ENCODE measurements around the gene HOXD9.
A peak's percentile ranks its signal among the peaks of the same experiment; 100 is the strongest.

Gene HOXD9

DNA sequence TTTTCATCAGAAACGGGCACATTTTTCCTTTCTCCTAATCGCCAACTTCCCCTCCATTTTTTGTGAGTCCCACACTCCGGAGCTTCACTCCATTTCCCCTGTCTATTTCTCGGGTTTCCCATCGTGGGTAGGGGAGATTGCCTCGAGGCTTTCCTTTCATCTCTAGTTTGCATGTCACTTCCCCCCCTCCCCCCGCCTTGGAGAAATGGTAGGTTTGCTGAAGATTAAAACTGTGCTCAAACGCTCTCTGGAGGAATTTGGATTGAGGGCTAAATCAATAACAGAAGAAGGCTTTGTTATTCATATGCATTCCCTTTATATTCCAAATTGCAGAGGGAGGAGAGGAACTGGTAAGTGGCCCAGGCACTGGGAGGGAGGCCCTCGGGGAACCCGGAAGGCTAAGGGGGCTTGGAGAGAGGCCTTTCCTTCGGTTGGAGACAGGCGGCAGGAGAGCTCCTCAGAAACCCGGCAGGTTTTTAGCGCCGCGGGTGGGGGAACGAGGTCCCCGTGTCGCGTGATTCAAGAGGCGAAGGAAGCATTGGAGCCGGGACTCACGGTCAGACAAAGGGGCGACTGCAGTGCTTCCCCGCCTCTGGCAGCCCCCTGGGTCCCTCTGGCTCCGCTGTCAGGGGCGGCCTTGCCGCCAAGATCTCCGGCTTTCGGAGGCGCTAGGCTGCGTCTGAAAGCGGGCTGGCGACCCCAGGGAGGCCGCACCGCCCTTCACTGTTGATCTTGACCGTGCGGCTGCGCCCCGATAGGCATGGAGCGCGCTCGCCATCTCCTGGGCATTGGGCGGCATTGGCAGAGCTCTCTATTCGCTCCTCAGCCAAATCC, 25.3 kb upstream of the HOXD9 start:
- peak; percentile 98 for DNase-seq (ENCODE audit: low read depth)
- TF ChIP-seq MAX (IDR thresholded peaks at IDR 0.05; ENCODE audit: low read depth, low read length), result 0 out of 2 replicates have a peak, but pooled peaks have one; percentile 20
- TF ChIP-seq POLR2A (IDR thresholded peaks at IDR 0.05; ENCODE audit: extremely low read depth, insufficient read length), result peak; percentile 47
- peak; percentile 37 for TF ChIP-seq MYC (IDR thresholded peaks at IDR 0.05; ENCODE audit: low read depth, low read length)
- peak; percentile 90 for TF ChIP-seq CTCF (IDR thresholded peaks at IDR 0.05; ENCODE audit: low read depth, low read length)
- peak overlapping the region; percentile 86 for H3K4me3 ChIP-seq (ENCODE audit: low read depth, low read length)

DNA sequence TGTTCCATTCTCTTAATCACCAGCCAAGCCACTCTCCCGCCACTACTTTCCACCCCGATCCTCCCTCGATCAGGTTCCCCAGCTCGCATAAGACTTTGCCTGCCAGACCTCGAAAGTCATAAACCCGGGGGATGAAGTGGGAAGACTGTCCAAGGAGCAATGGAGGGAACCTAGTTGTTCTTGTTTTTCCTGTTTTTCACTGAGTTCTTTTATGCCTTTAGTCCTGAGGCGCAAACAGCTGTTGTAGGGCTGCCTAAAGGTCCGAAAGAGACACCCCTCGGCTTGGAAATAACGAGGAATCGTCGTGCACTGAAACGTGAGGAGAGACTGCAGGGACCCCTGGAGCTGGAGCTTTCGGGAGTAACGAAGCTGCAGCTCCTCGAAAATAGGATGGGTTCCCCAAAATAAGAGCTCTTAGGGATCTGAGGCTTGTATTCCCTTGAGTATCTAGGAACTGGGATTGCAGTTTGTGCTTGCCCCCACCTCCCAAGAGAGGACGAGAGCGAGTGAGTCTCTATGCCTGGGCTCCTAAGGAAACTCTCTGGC, 24.6 kb upstream of the HOXD9 start:
- no peak for DNase-seq (ENCODE audit: low read depth)
- peak overlapping the region; percentile 86 for H3K4me3 ChIP-seq (ENCODE audit: low read depth, low read length)
- no peak for TF ChIP-seq MAX (IDR thresholded peaks at IDR 0.05; ENCODE audit: low read depth, low read length)
- no peak for TF ChIP-seq MYC (IDR thresholded peaks at IDR 0.05; ENCODE audit: low read depth, low read length)
- TF ChIP-seq CTCF (IDR thresholded peaks at IDR 0.05; ENCODE audit: low read depth, low read length), result no peak
- TF ChIP-seq POLR2A (IDR thresholded peaks at IDR 0.05; ENCODE audit: extremely low read depth, insufficient read length), result no peak

DNA sequence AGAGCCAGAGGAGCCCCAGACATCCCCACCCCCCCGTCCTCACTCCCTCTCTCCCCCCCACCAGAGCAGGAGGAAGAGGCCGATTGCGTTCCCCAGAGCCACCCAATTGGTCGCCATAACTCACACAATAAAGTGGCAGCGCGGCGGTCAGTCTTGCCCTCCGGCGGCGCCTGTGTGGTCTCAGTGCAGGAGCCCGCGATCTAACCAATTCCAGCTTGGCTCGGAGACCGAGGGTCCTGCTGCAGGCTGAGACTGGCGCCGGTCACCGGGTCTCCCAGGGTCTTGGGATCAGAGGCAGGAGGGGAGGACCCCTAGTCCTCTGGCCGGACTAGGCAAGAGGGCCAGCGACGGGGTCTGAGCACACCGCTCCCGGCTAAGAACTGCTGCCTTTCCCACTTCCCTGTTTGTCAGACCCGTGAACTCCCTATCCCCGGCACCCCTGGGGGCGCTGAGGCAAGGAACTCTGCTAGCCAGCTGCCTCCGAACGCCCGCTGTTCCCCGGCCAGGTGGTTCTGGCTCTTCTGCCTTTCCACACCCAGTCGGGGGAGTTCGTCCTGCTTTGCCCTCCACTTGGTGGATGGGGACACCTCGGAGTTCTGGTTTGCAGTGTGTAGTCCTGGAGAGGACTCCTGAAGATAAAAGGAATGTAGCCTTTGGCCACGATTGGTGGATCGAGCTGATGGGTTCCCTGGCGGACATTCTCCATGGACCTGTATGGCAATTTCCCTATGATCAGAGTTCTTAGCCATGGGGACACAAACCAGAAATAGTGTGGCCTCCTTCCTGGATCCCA, 24.0 kb upstream of the HOXD9 start:
- TF ChIP-seq MAX (IDR thresholded peaks at IDR 0.05; ENCODE audit: low read depth, low read length) (no peak), POLR2A (IDR thresholded peaks at IDR 0.05; ENCODE audit: extremely low read depth, insufficient read length) (no peak), CTCF (IDR thresholded peaks at IDR 0.05; ENCODE audit: low read depth, low read length) (no peak), MYC (IDR thresholded peaks at IDR 0.05; ENCODE audit: low read depth, low read length) (no peak)
- peak; percentile 65 for DNase-seq (ENCODE audit: low read depth)
- peak overlapping the region; percentile 86 for H3K4me3 ChIP-seq (ENCODE audit: low read depth, low read length)

GRCh38 chr2:176099159-176099727, 23.3 kb upstream of the HOXD9 start:
- TF ChIP-seq MAX (IDR thresholded peaks at IDR 0.05; ENCODE audit: low read depth, low read length) (no peak), MYC (IDR thresholded peaks at IDR 0.05; ENCODE audit: low read depth, low read length) (no peak), CTCF (IDR thresholded peaks at IDR 0.05; ENCODE audit: low read depth, low read length) (no peak), POLR2A (IDR thresholded peaks at IDR 0.05; ENCODE audit: extremely low read depth, insufficient read length) (no peak)
- no peak for DNase-seq (ENCODE audit: low read depth)
- no peak overlapping the region for H3K4me3 ChIP-seq (ENCODE audit: low read depth, low read length)

DNA sequence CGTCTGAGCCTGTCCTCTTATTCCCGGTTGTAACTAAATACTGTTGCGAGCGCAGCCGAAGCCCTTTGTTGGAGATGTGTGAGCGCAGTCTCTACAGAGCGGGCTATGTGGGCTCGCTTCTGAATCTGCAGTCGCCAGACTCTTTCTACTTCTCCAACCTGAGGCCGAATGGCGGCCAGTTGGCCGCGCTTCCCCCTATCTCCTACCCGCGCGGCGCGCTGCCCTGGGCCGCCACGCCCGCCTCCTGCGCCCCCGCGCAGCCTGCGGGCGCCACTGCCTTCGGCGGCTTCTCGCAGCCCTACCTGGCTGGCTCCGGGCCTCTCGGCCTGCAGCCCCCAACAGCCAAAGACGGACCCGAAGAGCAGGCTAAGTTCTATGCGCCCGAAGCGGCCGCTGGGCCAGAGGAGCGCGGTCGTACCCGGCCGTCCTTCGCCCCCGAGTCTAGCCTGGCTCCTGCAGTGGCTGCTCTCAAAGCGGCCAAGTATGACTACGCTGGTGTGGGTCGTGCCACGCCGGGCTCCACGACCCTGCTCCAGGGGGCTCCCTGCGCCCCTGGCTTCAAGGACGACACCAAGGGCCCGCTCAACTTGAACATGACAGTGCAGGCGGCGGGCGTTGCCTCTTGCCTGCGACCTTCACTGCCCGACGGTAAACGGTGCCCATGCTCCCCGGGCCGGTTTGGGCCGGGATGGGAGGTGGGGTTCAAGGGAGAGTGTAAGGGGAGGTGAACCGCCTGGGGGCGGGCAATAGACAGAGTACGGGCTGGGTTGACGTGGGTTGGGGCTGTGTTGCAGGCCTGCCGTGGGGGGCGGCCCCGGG, 22.6 kb upstream of the HOXD9 start, which contains the start of gene HOXD12:
Gene HOXD12, plus strand, starts transcription at position 68 of the 819 bp plus-strand sequence. Its CDS starts 7 bp downstream, at position 75.
- no peak within 1 kb of the TSS for H3K4me3 ChIP-seq (ENCODE audit: low read depth, low read length)
- TF ChIP-seq POLR2A (IDR thresholded peaks at IDR 0.05; ENCODE audit: extremely low read depth, insufficient read length), result no peak
- no peak for TF ChIP-seq CTCF (IDR thresholded peaks at IDR 0.05; ENCODE audit: low read depth, low read length)
- TF ChIP-seq MAX (IDR thresholded peaks at IDR 0.05; ENCODE audit: low read depth, low read length), result no peak
- no peak for TF ChIP-seq MYC (IDR thresholded peaks at IDR 0.05; ENCODE audit: low read depth, low read length)
- no peak for DNase-seq (ENCODE audit: low read depth)
